ENCODE measurements around the gene SGSM1.

- no peak for TF ChIP-seq CTCF (IDR thresholded peaks at IDR 0.05)
- no peak for TF ChIP-seq EP300 (IDR thresholded peaks at IDR 0.05)
Measured at GRCh38 chr22:24935771-24936483, 129.9 kb downstream of the SGSM1 start.
